Posterior cingulate gyrus (tissue), 11 donors: ENCODE data around the gene ZNF22.
"Not testable (repeated sequence)": the region's sequence is repeated elsewhere in the genome, so short reads cannot be mapped to it uniquely, and the experiment has no call there.

ENCODE experiments used
- DNase-seq, 10 donors: peaks; one replicate each; pipeline versions ENCODE4 v3.0.0 to v3.0.0-alpha.2; 2020 to 2021; ENCODE audit warnings: mixed read lengths in 3 of 10
- intact Hi-C: fragments of 100-400 bp; cut with DNase I; formaldehyde crosslinking; loops from one replicate; pipeline ENCODE4 v1.15.1; 2023

Gene ZNF22

GRCh38 chr10:45000138-45000751, 478 bp upstream of the ZNF22 start:
- intact Hi-C loops: loop anchor here (10.0 kb wide), 2 partner anchors 235 to 465 kb away; no protein-coding TSS in a partner anchor
- peak in 1 of 10 donors; percentile 66 for DNase-seq

GRCh38 chr10:45001381-45002148, 842 bp downstream of the ZNF22 start:
- intact Hi-C loops: loop anchor here (10.0 kb wide), 2 partner anchors 233 to 463 kb away; no protein-coding TSS in a partner anchor
- DNase-seq: peak in 5 of 10 donors; percentile 54 to 93 (median 81)

DNA sequence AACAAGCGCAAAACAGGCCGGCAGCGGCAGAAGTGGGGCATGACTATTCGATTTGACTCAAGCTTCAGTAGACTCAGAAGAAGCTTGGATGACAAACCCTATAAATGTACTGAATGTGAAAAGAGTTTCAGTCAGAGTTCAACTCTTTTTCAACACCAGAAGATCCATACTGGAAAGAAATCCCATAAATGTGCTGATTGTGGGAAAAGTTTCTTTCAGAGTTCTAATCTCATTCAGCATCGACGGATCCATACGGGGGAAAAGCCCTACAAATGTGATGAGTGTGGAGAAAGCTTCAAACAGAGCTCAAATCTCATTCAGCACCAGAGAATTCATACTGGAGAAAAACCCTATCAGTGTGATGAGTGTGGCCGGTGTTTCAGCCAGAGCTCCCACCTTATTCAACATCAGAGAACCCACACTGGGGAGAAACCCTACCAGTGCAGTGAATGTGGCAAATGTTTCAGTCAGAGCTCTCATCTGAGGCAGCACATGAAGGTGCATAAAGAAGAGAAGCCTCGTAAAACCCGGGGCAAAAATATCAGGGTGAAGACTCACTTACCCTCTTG, 2.8 kb downstream of the ZNF22 start:
- no peak for DNase-seq
- intact Hi-C loops: loop anchor here (10.0 kb wide), 2 partner anchors 231 to 461 kb away; no protein-coding TSS in a partner anchor

DNA sequence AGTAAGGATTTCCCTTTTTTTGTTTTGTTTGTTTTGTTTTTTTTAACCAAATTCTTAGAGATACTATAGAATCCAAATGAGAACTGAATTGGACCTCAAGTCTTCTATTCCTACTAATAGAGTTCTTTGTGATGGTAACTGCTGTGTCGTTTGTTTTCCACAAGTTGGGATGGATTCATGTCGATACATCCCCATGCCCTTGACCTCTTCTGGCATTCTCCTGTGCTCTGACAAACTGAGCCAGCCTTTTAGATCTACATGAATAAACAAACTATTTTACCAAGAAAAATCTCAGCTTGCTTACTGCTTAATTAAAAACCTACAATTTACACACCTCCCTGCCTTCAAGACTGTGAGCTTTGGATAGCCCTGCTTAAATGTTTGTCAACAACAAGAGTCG, 3.9 kb downstream of the ZNF22 start:
- intact Hi-C loops: loop anchor here (10.0 kb wide), 2 partner anchors 230 to 460 kb away; no protein-coding TSS in a partner anchor
- DNase-seq: no peak

- intact Hi-C loops: loop anchor here (10.0 kb wide), 2 partner anchors 230 to 460 kb away; no protein-coding TSS in a partner anchor
Measured at GRCh38 chr10:45005284-45005683, 4.6 kb downstream of the ZNF22 start.

DNA sequence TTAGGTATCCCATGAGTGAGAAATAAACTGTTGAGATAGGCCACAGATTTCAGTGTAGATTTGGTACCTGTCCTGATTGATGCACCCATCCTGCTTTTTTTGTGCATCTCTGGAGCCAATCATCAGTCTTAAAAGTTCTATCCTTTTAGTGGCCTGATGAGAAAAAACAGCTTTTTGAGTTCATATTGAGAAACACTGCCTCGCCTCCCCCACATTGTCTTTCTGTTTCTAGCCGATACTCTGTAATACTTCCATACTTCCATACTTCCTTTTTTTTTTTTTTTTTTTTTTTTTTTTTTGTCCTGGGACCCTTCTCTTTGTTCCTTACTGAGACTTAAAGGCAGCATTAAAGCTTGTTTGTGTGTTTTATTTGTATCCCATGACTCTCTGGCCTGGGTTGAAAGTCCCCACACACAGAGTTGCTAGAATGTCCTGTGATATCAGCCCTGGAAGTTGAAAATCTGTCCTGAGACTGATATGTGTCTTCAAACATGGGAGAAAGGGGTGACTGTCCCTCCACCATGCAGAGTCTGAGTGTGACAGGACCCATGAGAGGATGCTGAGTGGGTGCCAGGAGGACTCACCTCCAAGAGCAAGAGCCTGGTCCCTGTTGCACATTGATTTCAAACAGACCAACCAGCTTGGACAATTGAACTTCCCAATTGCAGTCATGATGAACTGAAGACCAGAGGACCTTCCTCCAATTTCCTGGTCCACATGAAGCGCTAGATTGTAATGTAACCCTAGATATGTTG, 5.7 kb downstream of the ZNF22 start:
- intact Hi-C loops: loop anchor here (10.0 kb wide), 2 partner anchors 228 to 458 kb away; no protein-coding TSS in a partner anchor
- no peak for DNase-seq

More at GRCh38 chr10:45005284-45005683, 4.6 kb downstream of the ZNF22 start:
- no peak for DNase-seq

DNA sequence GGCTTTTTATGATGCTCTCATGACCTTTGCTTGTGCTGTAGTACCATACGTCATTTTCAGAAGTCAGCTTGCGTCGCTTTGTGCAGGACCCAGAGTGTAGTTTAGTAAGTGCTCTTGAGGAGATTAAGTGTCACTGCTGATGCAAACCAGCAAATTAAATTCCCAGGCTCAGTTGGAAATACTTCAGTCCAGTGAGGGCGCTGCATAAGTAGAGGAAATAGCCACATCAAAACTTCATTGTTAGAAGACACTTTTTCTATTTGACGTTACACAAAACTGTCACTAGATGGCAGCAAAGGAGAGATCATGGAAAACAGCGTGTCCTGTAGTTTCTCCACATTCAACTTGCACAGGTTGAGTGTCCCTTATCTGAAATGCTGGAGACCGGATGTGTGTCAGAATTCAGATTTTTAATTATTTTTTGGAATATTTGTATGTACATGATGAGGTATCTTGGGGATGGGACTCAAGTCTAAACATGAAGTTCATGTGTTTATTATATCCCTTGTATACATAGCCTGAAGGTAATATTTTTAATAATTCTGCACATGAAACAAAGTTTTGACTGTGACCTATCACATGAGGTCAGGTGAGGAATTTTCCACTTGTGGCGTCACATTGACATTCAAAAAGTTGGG, 7.9 kb downstream of the ZNF22 start:
- peak in 2 of 10 donors; percentile 2 to 75 for DNase-seq
- intact Hi-C loops: loop anchor here (10.0 kb wide), 2 partner anchors 226 to 456 kb away; no protein-coding TSS in a partner anchor

DNA sequence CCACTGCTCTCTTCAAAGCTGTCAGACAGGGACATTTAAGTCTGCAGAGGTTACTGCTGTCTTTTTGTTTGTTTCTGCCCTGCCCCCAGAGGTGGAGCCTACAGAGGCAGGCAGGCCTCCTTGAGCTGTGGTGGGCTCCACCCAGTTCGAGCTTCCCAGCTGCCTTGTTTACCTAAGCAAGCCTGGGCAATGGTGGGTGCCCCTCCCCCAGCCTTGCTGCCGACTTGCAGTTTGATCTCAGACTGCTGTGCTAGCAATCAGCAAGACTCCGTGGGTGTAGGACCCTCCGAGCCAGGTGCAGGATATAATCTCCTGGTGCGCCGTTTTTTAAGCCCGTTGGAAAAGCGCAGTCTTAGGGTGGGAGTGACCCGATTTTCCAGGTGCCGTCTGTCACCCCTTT, 13.8 kb downstream of the ZNF22 start:
- intact Hi-C loops: not testable (repeated sequence)

GRCh38 chr10:45015590-45015989, 14.9 kb downstream of the ZNF22 start:
- DNase-seq: no peak
- intact Hi-C loops: no loop called here

More for the DNA sequence above, 13.8 kb downstream of the ZNF22 start:
- not testable (repeated sequence) for DNase-seq

GRCh38 chr10:45023426-45023825, 22.7 kb downstream of the ZNF22 start:
- DNase-seq: no peak
- intact Hi-C loops: no loop called here

DNA sequence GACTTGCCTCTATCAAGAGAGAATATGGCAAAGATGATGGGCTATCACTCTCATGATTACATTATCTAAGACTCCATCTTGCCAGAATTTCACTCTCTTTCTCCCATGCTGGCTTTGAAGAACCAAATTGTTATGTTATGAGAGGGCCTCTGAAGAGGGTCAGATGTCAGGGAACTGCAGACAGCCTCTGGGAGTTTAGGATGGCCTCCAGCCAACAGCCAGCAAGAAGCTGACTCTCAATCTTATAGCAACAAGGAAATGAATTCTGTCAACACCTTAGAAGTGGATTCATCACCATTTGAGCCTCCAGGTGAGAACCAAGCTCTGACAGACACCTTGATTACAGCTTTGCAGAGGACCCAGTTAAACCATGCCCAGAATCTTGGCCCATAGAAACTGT, 33.6 kb downstream of the ZNF22 start:
- no peak for DNase-seq
- intact Hi-C loops: no loop called here

GRCh38 chr10:45035673-45036072, 35.0 kb downstream of the ZNF22 start:
- intact Hi-C loops: no loop called here
- DNase-seq: no peak

DNA sequence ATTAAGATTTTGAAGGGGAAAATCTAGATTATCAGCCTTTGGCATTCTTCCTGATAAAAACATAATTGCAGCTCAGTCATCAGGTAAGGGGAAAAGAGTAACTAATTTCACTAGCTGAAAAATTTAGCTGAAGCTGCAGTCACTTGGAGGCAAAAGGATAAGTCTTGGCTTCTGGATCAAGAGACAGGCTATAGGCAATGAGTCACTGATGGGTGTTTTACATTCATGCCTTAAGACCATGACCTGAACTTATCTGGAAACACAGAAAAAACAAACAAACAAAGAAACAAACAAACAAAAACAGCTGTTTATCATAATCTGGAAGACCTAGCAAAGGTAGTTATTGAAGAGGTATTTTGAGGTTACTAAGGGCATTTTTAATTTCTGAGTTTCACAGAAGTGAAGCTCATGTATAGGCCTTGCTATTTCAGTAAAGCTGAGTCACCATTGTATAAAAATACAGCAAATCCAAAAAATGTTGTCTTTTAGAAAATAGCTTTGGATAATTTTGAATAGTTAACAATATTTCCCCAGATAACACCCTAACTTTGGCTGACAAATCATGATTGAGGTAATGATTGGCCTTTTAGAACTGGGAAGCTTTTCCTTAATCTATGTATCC, 40.3 kb downstream of the ZNF22 start:
- intact Hi-C loops: no loop called here
- DNase-seq: no peak

DNA sequence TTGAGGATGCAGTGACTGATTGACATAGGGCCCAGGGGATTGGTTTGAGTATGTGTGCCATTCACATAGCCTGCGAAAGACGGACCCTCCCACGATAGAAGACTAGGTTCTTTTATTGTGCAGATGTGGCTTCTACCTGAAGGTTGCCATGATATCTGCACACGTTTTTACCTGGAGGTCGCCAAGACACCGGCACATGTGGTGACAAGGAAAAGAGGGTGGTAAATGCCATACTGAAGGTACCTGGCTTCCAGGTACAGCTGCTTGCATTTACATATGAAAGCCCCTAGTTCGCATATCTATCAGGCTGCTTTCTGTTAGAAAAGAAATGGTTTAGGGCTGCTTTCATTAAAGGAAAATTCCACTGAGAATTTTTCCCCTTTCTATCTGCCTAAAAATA, 43.6 kb downstream of the ZNF22 start:
- intact Hi-C loops: no loop called here
- DNase-seq: no peak

- no peak for DNase-seq
Measured at GRCh38 chr10:45050551-45051235, 50.0 kb downstream of the ZNF22 start.

GRCh38 chr10:45052700-45053099, 52.0 kb downstream of the ZNF22 start:
- intact Hi-C loops: no loop called here
- DNase-seq: no peak

More at GRCh38 chr10:45050551-45051235, 50.0 kb downstream of the ZNF22 start:
- intact Hi-C loops: no loop called here

DNA sequence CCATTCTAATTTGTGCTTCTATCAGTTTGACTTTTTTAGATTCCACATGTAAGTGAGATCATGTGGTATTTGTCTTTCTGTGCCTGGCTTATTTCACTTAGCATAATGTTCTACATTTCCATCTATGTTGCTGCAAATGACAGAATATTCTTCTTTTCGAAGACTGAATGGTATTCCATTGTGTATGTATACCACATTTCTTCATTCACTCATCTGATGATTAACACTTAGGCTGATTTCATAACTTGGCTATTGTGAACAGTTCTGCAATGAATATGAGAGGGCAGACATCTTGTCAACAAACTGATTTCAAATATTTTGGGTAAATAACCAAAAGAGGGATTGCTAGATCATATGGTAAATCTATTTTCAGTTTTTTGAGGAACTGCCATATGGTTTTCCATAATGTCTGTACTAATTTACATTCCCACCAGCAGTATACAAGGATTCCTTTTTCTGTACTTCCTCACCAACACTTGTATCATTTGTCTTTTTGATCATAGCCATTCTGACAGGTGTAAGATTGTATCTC, 52.9 kb downstream of the ZNF22 start:
- intact Hi-C loops: no loop called here
- DNase-seq: no peak
